GM18498 (cell line): ENCODE results near the gene NSL1.
"Not testable (repeated sequence)": the region's sequence is repeated elsewhere in the genome, so short reads cannot be mapped to it uniquely, and the experiment has no call there.

Experiments used
- ATAC-seq: cut with Tn5 transposase; IDR thresholded peaks from one replicate; pipeline ENCODE4 v1.9.1; 2021; ENCODE audit warnings: mild to moderate bottlenecking, moderate library complexity; ENCODE audit not compliant: unreplicated experiment

Gene NSL1

DNA sequence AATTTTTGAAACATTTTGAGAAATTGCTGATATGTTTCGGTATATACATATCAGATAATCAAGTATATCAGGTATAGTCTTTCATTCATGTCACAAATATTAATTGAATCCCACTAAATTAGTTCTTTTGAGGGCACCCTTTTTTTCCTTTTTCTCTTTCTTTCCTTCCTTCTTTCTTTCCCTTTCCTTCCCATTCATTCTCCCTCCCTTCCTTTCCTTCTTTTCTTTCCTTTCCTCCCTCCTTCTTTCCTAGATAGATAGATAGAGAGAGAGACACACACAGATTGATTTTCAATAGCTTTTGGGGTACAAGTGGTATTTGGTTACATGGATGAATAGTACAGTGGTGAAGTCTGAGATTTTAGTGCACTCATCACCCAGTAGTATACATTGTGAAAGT lies 5.7 kb downstream of the NSL1 start:
- ATAC-seq: no peak

DNA sequence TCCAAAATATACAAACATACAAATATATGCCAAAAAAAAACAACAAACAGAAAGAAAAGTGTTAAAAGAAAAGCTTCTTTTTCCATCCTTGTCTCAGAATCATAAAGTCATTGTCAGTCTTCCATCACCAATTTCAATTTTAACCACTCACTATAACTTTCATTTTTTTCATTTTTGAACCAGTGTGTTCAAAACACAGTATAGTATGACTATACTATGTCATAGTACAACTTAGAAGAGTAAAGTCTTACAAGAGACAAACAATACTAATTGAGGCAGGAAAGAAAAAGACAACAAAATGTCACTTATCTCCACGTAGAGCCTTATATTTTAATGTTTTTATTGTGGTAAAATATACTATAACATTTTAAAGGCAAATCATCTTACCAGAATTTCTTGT lies 7.6 kb downstream of the NSL1 start:
- ATAC-seq: no peak

DNA sequence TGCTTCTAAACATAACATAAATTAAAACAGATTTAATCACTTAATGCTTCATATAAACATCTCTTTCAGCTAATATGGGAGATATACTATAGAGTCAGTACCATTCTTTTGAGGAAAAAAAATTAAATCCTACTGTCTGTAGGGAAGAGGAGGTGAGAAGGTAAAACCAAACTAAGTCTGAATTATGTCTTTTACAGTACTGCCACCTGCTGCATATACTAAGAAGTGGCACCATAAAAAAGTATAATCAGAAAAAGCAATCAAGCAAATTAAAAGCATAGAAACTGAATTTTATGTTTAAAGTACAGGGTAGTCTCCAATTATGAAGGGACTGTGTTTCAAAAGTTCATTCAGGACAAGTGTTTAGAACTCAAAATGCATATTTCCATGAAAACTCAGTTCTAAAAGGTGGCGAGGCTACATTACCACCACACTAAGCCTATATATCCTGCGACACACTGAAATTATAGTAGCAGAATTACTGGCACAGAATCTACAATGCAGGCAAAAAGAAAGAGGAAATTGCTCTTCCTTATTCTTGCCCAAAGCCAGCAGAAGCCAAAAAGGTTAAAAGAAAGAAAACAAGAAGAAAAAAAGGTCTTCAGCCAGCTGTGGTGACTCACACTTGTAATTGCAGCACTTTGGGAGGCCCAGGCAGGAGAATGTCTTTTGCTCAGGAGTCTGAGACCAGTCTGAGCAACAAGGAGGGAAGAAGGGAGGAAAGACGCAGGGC lies 9.0 kb downstream of the NSL1 start:
- ATAC-seq: no peak

DNA sequence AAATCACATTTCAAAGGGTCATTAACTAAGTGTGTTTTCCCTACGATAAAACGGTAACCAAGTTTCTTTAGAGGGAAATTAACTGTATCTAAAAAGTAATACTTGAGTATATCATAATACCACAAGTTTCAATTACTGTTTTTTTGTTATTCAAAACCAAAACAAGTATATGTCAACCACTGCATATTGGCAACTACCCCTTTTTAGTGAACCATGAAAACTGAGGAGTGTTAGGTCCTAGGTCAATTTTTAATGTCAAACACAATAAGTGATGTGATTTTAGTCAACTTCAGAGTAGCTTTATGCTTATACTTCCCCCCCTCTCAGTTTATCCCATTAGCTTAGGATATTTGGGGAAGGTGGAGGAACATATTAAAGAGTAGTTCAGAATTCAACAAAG lies 10.4 kb downstream of the NSL1 start:
- ATAC-seq: no peak

GRCh38 chr1:212780759-212781158 lies 10.8 kb downstream of the NSL1 start:
- no peak for ATAC-seq

- ATAC-seq: not testable (repeated sequence)
These were observed 12.5 kb downstream of the NSL1 start for GRCh38 chr1:212779086-212779485.

DNA sequence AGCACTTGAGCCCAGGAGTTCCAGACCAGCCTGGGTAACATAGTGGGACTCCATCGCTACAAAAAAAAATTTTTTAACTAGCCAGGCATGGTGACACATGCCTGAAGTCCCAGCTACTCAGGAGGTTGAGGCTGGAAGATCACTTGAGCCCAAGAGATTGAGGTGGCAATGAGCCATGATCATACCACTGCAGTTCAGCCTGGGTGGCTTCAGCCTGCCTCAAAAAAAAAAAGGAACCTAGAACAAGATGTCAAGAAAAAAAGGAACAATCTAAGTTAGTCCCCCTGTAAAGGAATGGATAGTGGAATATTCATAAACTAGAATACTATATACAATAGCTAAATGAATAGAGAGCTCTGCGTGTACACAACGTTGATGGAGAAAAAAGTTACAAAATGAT lies 14.4 kb downstream of the NSL1 start:
- ATAC-seq: no peak

DNA sequence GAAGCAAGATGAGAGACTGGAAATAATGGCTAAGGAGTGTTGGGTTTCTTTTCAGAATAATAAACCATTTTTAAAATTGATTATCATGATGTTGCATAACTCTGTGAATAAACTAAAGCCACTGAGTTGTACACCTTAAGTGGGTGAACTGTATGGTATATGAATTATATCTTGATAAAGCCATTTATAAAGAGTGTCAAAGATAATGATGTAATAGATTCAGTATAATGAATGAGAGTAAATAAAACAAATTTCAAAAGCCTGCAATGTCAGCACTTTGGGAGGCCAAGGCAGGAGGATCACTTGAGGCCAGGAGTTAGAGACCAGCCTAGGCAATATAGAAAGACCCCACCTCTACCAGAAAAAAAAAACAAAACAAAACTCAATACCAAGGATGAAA lies 16.3 kb downstream of the NSL1 start:
- ATAC-seq: no peak

DNA sequence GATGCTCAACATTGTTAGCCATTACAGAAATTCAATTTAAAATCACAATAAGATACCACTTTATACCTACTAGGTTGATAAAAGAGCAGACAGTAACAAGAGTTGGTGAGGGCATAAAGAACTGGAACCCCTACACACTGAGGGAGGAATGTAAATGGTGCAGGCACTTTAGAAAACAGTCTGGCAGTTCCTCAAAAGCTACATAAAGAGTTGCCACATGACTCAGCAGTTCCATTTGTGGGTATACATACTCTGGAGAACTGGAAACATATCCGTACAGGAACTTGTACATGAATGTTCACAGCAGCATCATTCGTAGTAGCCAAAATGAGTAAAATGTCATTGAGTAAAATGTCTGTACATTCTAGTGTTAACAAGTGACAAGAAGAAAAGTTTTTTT lies 17.0 kb downstream of the NSL1 start:
- no peak for ATAC-seq

- no peak for ATAC-seq
These were observed 18.6 kb downstream of the NSL1 start for GRCh38 chr1:212773011-212773410.

GRCh38 chr1:212771341-212771740 lies 20.2 kb downstream of the NSL1 start:
- ATAC-seq: no peak

- no peak for ATAC-seq
These were observed 22.0 kb downstream of the NSL1 start for GRCh38 chr1:212769459-212770167.

GRCh38 chr1:212766825-212767224 lies 24.8 kb downstream of the NSL1 start:
- ATAC-seq: not testable (repeated sequence)

DNA sequence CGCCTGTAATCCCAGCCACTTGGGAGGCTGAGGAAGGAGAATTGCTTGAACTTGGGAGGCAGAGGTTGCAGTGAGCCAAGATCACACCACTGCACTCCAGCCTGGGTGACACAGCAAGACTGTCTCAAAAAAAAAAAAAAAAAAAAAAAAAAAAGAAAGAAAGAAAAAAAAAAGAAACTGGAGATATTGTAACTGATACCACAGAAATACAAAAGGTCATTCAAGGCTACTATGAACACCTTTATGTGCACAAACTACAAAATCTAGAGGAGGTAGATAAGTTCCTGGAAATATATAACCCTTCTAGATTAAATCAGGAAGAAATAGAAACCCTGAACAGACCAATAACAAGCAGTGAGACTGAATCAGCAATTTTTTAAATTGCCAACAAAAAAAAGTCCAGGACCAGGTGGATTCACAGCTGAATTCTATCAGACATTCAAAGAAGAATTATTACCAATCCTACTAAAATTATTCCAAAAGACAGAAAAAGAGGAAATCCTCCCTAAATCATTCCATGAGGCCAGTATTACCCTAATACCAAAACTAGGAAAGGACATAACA lies 26.8 kb downstream of the NSL1 start:
- ATAC-seq: not testable (repeated sequence)

- no peak for ATAC-seq
These were observed 28.7 kb downstream of the NSL1 start for GRCh38 chr1:212762839-212763238.

DNA sequence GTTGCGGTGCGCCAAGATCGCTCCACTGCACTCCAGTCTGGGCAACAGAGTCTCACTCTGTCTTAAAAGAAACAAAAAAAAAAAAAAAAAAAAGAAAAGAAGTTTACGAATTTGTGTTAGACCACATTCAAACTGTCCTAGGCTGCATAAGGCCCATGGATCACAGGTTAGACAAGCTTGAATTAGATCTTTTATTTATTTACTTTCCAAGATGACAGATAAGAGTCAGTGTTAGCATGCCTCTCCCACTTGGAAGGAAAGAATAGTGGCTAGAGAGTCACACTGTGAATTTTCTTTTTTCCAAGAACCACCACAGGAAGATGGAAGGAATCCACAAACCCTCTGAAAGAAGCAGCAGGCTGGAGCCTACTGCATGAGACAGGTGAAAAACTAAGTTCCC lies 29.3 kb downstream of the NSL1 start:
- ATAC-seq: no peak

DNA sequence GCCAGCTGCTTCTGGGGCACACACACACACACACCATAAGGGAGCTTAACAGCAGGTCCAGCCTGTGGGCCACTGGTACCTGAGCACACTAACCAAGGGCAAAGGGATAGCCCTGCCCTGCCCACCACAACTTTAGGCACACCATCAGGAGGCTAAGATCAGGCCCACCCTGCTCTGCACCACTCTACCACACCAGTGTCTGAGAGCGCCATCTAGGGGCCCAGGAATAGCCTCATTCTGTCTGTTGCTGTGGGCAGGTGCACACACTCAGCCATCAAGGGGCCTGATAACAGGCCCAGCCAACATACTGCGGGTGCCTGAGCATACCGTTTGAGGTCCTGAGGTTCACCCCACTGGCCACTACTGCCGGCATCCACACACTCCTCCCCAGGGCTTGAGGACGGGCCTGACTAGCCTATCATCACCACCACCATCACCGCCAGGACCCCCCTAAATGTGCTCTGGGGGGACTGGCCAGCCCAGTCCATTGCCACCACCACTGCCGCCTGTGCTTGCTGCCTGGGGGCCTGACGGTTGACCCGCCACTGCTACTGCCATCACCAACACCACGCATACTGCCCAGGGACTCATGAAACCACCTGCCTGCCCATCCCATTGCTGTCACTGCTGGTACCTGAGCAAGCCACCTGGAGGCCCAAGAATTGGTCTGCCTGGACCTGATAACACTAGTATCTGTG lies 31.3 kb downstream of the NSL1 start:
- peak; percentile 64 for ATAC-seq

- no peak for ATAC-seq
These were observed 31.9 kb downstream of the NSL1 start for GRCh38 chr1:212759683-212760082.

DNA sequence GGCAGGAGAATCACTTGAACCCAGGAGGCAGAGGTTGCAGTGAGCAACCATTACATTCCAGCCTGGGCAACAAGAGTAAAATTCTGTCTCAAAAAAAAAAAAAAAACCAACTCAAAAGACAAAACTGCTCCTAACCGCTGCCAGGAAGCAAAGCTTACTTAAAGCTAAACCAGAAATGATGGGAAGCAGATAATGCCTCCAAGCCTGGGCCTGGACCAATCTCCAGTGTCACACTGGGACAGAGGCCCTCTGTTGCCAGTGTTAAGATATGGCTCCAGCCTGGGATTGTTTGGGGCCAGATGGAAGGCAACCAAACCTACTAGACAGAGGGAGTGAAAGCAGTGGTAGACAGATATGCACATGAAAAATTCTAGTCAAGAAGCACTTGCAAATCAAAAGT lies 36.9 kb downstream of the NSL1 start:
- no peak for ATAC-seq

DNA sequence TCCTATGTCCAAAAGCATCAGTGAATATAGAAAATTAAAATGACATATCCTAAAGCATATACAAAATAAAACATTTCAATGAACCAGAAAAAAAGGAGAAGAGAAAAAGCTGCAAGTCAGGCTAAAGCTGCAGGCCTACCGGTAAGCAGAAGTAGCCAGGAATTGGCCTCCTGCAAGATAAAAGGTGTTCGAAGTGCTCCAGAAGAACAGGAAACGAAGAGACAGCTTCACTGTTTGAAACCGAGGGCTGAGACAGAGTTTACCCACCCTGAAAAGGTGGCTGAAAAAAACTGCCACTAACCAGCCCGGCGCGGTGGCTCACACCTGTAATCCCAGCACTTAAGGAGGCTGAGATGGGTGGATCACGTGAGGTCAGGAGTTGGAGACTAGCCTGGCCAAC lies 37.4 kb downstream of the NSL1 start:
- ATAC-seq: peak; percentile 45

GRCh38 chr1:212753749-212754148 lies 37.8 kb downstream of the NSL1 start:
- no peak for ATAC-seq
